ENCODE results near the gene NPAS3.

NPAS3 gene

DNA sequence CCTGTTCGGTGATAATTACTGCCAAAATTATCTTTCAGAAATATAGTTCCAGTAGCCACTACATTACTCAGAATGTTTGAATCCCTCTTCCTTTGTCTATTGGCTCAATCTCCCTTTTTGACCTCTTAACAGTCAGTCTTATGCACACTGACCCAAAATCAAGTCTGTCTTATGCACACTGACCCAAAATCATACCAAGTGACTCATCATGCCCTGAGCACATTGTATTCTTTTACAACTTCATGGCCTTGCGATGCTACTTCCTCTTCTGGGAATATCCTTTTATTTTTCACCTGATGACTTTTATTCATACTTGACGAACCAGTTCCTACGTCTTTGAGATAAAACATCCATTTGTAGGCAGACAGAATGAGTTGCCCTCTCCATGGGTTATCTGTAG is 182.3 kb downstream of the NPAS3 start:
- no peak overlapping the region for H3K4me3 ChIP-seq (ENCODE audit: control insufficient read depth, low read depth, low read length)
- TF ChIP-seq CTCF (IDR thresholded peaks at IDR 0.05; ENCODE audit: control insufficient read depth, insufficient read depth, low read depth, low read length, missing control alignments), result no peak
- DNase-seq (ENCODE audit: low read depth), result no peak

DNA sequence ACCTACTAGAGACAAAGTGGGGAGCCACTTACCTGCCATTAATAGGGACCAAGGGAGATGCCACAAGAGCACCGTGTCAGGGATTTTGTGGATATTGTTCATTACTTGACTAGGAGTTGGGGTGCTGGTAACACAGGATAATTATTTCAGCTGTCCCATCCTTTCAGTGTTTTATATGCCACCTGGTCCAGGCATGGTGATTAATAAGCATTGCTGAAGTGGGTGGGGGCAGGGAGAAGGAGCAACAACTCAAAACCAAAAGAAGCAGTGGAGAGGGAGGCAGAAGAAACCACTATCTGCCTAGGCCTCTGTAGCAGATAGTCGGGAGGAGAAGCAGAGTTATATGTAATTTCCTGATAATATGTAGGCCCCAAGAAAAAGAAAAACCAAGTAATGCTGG is 184.6 kb downstream of the NPAS3 start:
- no peak for DNase-seq (ENCODE audit: low read depth)
- TF ChIP-seq CTCF (IDR thresholded peaks at IDR 0.05; ENCODE audit: control insufficient read depth, insufficient read depth, low read depth, low read length, missing control alignments), result no peak
- H3K4me3 ChIP-seq (ENCODE audit: control insufficient read depth, low read depth, low read length), result no peak overlapping the region

DNA sequence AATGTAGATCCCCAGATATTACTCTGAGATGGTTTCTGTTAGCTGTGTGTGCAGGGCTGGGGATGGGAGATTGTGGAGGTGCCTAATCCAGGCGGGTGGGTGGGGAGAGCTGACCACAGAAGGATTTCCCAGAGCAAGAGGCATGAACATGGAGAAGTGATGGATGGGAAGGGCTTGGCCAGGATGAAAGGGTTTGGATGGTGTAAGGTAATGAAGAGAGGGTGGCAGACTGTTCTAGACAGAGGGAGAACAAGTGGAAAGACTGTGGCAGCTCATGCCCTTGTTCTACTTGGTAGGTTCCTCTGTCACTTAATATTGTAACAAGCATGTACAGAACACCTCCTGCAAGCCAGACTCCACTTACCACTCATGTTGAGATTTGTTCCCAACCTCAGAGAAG is 187.8 kb downstream of the NPAS3 start:
- no peak for DNase-seq (ENCODE audit: low read depth)
- TF ChIP-seq CTCF (IDR thresholded peaks at IDR 0.05; ENCODE audit: control insufficient read depth, insufficient read depth, low read depth, low read length, missing control alignments), result no peak
- no peak overlapping the region for H3K4me3 ChIP-seq (ENCODE audit: control insufficient read depth, low read depth, low read length)

GRCh38 chr14:33127531-33127930 is 188.9 kb downstream of the NPAS3 start:
- DNase-seq (ENCODE audit: low read depth), result no peak
- no peak overlapping the region for H3K4me3 ChIP-seq (ENCODE audit: control insufficient read depth, low read depth, low read length)
- TF ChIP-seq CTCF (IDR thresholded peaks at IDR 0.05; ENCODE audit: control insufficient read depth, insufficient read depth, low read depth, low read length, missing control alignments), result no peak

GRCh38 chr14:33131801-33132200 is 193.1 kb downstream of the NPAS3 start:
- H3K4me3 ChIP-seq (ENCODE audit: control insufficient read depth, low read depth, low read length), result no peak overlapping the region
- TF ChIP-seq CTCF (IDR thresholded peaks at IDR 0.05; ENCODE audit: control insufficient read depth, insufficient read depth, low read depth, low read length, missing control alignments), result no peak
- DNase-seq (ENCODE audit: low read depth), result no peak

DNA sequence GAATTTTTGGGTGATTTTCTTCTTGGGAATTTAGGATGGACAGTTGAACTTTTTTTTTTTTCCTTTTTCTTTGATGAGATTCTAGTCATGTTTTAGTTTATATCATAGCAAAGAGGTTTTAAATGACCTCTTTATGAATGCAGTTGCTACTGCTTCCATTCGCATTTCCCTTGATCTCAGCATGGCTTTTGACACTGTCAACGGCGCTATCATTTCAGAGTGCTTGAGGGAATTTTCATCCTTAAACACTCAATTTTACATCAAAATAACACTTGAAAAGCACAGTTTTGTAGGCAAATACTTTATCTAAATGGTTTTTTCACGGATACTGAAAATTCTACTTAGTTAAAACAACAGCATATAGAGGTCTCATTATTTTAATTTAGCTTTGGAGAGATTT is 195.5 kb downstream of the NPAS3 start:
- no peak for TF ChIP-seq CTCF (IDR thresholded peaks at IDR 0.05; ENCODE audit: control insufficient read depth, insufficient read depth, low read depth, low read length, missing control alignments)
- no peak overlapping the region for H3K4me3 ChIP-seq (ENCODE audit: control insufficient read depth, low read depth, low read length)
- DNase-seq (ENCODE audit: low read depth), result no peak

DNA sequence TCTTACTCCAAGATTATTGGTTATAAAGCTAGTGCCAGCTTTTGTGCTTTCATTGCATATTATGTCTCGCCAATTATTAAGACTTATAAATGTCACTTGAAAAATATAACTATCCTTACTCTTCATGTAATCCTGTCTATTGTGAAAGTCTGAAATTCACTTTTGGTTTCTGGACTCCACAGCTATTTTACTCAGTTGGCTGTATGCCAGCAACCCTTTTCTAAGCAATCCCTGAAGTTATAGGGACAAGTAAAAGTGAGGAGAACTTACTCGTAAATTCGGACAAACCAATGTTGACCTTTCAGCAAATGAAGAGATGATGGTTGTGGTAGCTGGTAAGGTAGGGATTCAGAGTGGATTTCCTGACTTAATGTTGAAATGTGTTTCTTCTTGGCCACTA is 196.3 kb downstream of the NPAS3 start:
- TF ChIP-seq CTCF (IDR thresholded peaks at IDR 0.05; ENCODE audit: control insufficient read depth, insufficient read depth, low read depth, low read length, missing control alignments), result no peak
- no peak overlapping the region for H3K4me3 ChIP-seq (ENCODE audit: control insufficient read depth, low read depth, low read length)
- no peak for DNase-seq (ENCODE audit: low read depth)

All from AG09309 (cell line).